Stimulated activated CD4-positive, alpha-beta T cell treated with anti-CD3 and anti-CD28 coated beads, Interleukin-2, amount 100 ng/mL, for 4 hours (primary cell): ENCODE results near the gene MYO1A.

Experiments used
- DNase-seq: peaks from one replicate; pipeline ENCODE4 v3.0.0-alpha.2; 2020; ENCODE audit warnings: low read depth

Gene MYO1A

DNA sequence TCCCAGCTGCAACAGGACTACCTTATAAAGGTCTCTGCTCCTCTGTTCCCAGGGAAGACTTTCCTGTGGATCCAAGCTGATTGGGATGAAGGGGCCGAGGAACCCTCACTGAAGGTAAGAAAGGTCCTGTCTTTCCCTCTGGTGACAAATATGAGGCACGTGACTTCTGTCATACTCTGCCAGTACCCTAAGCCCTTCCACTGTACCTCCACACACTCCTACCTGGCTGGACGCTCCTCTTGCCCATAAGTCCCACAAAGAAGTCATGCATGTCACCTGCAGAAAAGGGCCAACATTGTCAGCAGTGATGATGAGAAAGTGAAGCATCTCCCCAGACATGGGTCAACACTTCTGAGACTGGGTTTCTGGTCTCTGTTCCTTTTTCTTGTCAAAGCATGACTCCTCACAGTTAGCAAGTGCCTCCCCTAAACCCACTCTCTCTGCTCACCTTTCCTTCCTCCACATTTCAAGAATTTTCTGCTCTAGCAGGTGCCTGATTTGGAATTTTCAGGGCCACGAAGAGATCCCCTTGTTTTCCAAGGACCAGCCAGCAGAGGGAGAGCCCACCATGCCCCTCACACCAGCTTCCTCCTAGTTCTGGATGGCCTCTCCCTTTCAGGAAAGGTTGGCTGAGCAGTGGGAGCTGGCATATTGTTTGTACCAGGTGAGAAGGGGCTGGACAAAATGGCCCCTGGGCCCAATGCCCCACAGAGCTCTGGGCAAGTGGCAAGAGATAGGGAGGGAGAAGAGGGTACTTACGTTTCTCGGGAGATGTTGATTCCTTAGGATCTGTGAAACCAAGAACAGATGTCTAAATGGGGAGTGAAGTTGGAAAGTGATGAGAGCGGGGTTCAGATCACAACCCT, 37.1 kb downstream of the MYO1A start:
- no peak for DNase-seq

DNA sequence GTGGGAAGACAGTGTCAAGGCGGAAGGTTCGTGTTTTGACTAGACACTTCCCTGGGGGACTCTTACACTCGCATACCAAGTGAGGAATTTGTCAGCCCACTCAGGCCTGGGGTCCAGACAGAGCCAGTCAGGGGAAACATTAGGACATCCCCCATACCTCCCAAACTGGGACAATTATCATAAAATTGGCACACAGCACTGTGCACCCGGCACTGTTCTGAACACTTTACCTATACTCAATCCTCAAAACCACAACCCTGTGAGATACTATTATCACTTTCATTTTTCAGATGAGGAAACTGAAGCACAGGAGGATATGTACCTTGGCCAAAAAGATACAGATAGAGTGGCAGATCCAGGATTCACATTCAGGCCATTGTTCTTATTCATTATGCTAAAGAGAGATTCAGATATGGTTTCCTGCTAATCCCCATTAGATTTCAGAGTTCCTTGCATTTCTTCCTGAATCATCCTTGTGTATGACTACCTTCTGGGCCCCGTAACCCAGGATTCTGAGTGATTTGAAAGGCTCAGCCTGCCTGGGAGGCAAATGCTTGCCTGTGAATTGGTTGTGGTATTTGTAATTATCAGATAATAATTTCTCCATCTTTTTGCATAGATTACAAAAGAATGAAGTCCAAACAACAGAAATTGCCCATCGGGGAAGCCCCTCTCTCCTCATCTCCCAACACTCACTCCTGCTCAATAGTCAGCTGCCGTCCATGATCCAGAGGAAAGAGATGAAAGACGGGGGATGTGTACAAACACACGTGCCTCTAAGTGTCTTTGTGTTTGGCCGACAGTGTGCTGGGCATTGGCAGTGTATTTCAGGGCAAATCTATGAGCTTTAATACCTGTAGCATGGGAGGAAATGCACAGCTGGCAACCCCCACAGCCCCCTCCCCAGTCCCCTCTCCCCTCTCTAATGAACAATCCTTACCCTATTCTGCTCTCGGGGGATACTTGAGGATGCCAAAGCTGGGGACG, 38.2 kb downstream of the MYO1A start:
- DNase-seq = no peak

DNA sequence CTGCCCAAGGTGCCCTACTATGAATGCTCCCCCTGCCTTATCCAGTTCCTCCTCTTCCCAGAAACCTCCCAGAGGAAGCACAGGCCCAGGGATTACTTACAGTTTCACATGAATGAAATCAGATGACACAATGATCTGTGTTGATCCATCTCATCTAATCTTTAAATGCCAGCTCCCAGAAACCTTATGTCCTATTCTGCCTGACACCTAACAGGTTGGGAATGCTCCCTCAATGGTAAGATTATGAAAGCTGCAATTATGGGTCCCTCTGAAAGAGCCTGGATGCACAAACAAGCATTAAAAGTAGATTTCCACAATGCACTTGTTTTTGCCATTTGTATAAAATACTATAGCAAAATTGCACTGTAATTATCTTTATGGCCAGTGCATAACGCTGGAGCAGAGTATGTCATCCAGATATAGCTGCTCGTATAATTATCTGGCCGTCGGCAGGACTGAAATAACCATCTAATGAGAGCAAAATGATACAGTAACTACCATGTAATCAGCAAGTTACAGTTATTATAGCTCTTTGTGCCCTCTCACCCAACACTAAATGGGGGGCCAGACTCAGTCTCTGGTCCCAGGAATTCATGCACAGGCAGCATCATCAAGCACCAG, 39.2 kb downstream of the MYO1A start:
- DNase-seq = no peak

DNA sequence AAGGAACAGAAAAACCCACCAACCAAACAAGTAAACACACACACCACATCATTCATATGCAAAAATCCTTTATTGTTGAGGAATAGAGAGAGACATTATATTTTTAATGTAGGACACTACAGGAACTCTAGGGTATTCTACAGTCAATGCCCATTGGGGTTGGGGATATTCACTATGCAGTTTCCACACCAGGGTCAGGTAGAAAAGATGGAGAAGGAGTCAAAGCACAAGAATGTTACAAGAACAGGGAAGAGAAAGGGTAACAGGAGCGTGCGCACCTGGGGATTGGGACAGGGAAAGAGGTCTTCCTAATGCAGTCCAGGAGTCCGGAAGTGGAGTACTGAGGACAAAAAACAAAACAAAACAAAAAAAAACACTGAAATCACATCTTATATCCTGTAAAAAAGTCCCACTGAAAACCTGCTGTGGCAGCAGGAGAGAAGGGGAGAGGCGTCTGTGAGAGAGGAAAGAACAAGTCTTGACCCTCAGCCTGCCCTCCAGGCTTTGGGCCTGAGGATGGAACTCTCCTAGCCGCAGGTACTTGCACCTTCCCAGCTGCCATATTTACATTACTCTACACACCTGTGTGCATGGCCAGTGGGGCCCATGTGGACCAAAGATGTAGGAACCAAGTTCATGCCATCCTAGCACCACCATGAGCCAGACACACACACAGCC, 39.8 kb downstream of the MYO1A start:
- no peak for DNase-seq

DNA sequence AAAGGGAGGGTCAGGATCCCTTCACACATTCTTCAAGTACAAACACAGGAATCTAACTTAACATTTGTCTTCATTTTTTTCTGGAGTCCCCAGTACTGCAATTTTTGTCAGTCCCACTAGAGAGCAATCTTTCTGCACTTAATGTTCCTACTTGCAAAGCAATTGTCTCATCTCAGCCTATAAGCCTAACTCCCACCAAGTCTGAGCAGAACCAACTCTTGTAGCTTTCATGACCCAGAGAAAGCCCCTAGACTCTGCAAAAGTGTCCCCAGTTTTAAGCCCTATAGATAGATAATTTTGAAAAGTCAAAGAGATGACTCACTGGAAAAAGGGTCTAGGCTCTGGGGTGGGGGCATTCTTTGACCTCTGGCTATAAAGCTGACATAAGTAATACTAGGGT, 41.8 kb downstream of the MYO1A start:
- no peak for DNase-seq

DNA sequence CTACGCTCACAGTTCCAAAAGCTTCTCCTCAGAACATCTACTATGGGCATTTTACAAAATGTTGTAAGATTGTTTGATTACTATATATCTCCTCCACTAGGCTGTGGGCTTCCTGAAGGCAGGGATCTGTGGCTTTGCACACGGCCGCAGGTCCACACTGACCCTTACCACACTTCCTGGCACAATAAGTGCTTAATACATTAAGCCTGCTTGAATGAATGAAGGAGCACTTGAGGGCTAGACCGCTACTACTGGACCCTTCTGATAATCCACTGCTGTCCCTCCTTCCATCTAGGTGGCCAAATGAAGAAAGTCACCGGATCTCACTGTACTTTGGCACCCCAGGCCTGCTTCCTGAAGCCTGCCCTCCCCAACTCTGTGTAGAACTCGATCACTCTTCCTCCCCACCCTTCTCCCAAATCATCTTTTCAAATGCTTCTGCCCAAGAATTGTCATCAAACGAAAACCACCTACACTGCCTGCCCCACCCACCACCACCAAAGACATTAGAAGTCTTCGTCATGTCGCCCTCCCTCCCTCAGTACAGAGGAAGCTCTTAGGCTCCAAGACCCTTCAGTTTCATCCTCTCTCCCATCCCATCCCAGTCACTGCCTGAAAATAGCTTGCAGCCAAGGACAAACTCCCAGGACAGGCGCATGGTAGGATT, 43.0 kb downstream of the MYO1A start:
- DNase-seq = peak; percentile 36

DNA sequence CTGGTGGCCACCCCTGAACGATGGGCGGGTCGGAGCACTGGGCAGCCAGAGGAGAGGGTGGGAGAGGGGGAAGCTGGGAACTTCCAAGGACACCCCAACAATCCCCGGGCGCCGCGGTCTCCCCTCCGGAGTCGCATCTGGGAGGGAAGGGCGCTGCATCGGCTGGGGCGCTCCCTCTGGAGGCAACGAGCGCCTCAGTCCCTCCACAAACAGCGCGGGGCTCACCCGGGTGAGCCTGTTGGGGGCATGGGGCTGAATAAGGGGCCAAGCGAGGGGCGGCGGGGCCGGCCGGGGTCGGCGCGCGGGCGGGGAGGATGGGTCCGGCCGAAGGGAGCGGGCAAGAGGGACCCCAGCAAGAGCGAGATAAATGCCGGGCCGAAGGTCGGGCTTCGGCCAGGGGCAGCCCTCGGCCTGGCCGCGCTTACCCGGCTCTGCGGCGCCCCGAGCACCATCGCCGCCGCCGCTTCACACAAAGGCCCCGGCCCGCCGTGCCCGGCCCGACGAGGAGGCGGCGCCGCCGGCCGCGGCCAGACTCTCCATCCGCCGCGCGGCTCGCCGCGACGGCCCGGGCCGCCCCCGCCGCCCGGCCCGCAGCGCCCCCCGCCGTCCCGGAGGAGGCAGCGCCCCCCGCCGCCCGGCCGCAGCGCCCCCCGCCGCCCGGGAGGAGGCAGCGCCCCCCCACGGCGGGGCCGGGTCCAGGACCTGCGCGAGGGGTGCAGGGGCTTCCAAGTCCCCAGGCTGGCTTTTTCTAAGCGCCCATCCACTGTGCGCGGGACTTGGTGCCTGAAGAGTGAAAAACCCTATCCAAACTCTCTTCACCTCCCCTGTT, 43.7 kb downstream of the MYO1A start, which contains the start of gene ZBTB39:
ZBTB39 (minus strand) TSS at position 567 of the 829 bp plus-strand sequence. CDS start 1,629 bp downstream, outside the sequence.
- peak; percentile 27 for DNase-seq

DNA sequence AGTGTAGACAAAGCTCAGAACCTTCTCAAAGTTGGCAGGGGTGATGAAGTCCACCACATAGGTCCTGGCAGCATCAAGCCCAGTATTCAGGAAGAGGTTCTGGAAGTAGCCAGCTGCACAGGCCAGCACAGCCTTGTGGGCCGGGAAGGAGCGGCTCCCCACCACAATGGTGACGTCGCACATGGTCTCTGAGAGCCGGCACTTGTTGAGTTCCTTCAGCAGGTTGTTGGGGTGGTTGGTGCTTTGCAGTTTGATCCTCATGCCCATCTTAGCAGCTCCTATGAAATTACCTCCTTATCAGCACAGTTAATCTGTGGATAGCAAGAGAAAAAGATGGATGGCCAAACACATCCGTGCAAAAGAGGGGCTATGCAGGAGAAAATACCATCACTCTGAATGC, 45.3 kb downstream of the MYO1A start:
- no peak for DNase-seq

DNA sequence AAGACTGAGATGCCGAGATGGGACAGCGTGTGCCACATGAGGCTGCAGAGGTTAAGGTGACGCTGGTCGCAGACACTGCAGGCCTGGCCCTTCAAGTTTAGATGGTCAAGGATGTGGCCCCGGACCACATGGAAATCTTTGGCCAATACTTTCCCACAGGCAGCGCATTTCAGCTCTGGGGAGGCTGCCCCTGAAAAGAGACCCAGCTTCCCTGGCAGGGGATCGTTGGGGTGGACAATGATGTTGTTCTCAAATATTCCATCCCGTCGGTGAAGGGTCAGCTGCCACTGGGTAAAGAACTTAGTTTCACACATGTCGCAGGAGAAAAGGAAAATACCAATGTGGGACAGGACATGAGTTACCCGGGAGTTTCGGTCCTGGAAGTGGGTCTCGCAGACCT, 46.5 kb downstream of the MYO1A start:
- no peak for DNase-seq

DNA sequence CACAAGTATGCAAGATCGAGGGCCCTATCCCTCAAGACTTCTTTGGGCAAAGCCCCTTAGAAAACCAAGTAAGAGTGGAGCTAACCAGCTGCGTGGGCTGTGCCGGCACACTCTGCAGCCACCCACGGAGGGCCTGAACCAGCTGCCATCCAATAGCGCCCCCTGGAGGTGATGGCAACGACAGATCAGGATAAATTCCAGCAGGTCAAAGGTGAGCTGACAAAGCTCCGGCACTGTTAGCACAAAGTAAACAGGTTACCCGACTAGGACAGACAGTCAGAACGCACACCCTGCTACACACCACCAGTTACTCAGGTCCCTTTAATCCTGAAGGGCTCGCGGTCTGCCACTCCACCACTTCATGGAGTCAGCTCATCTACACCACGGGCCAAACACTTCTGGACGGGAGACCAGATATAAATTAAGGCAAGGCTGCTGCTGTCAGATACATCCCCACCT, 48.5 kb downstream of the MYO1A start:
- DNase-seq = peak; percentile 76

DNA sequence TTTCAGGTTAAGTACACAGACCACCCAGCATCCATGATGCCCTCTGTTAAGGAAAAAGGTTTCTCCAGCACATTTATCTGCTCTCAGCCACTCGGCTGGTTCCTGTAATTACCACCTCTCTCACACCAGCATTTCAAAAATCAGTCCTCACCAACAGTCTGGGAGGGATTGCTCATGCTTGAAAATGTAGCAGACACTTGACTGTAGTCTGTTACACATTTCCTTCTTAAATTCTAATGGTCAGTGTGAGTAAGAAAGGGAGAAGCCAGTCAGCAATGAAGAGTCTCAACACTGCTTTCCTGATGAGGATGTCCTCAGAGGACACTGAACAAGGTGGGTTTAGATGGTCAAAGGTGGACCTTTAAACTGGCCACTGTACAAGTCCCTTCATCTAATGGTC, 49.5 kb downstream of the MYO1A start:
- no peak for DNase-seq

DNA sequence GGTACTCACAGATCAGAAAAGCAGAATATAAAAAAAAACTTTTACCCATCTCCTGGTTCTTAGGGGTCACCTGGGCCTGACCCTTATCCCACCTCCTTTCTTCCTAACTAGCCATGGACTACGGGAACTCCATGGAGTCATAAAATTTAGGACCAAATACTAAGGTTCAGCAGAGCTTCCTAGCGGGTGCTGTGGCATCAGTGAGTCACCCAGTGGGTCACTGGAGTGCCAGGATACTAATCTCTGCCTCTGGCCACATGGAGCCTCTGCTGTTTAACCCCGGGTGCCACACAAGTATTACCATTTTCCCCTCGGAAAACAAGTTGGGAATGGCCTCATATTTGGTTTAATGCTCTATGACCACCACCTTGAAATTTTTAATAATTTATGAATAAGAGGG, 50.5 kb downstream of the MYO1A start:
- no peak for DNase-seq

DNA sequence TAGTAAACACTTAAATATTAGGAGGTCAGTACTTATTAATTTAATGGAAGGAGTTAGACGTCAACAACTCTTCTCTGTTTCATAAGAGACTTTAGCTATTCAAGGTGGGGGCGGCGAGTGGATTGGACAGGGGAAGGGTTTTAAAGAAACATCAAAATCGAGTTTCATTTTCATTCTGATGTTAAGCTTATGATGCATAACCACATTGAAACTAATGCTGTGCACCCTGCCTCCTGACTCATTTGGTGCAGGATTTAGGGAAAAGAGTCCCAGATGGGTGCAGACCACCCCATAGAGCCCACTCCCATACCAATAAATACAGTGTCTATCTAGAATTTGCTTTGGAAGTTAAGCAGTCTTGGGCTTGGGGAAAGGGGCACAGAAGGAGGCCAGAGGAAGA, 50.9 kb downstream of the MYO1A start:
- no peak for DNase-seq

DNA sequence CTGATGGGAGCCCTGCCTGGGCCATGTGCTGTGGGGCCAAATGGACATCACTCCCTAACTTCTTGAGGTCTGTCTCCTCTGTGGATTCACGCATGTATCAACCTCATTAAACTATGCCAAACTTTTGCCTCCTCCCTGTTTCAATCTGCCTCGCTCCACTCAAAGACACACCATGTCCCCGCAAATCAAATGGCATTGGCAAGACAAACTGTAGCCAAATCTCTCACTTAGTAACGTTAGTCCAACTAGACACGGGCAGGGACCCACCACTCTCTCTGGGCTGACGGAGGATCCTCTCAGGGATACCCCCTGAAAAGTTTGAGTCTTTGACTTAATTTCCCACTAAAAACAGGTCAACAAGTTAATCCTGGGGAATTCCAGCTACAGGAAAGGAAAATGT, 51.6 kb downstream of the MYO1A start:
- no peak for DNase-seq

DNA sequence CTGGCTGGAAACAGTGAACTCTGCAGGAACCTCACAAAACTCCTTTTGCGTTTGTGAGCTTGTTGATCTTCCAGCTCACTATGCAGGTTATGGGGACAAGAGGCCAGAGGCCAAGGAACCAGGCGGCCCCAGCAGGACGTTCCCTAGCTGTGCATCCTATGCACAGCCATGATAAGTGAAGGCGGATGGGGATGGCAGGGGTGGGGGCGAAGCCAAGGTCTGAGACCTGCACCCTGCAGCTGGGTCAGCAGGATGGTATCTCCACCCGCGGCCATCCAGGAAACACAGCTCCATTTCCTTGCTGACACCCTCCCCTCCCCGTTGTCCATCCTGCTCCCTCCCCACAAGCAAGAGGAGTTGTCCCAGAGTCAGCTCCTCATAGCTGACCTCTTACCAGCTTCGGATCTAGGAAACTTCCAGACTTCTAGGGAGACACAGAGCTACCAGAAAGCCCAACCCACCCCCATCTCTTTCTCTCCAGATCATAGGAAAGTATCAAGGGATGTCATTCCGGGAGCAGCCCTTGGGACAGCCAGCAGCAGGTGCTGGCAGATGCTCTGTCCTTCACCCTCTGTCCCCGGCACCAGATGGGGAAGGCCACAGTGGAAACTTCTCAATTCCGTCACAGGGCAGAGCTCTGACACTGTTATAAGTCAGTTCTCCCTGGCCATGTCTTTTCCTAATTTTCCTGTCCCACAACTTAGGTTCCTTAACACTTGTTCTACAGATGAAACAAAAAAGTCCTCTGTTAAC, 53.0 kb downstream of the MYO1A start:
- DNase-seq = no peak

DNA sequence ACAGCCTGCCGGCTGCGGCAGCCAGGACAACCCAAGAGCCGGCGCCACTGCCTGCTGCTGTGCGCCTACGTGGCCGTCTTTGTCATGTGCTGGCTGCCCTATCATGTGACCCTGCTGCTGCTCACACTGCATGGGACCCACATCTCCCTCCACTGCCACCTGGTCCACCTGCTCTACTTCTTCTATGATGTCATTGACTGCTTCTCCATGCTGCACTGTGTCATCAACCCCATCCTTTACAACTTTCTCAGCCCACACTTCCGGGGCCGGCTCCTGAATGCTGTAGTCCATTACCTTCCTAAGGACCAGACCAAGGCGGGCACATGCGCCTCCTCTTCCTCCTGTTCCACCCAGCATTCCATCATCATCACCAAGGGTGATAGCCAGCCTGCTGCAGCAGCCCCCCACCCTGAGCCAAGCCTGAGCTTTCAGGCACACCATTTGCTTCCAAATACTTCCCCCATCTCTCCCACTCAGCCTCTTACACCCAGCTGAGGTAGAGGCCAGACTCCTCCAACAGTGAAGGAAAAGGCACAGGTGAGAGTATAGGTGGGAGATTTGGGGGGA, 53.9 kb downstream of the MYO1A start:
- DNase-seq = no peak

DNA sequence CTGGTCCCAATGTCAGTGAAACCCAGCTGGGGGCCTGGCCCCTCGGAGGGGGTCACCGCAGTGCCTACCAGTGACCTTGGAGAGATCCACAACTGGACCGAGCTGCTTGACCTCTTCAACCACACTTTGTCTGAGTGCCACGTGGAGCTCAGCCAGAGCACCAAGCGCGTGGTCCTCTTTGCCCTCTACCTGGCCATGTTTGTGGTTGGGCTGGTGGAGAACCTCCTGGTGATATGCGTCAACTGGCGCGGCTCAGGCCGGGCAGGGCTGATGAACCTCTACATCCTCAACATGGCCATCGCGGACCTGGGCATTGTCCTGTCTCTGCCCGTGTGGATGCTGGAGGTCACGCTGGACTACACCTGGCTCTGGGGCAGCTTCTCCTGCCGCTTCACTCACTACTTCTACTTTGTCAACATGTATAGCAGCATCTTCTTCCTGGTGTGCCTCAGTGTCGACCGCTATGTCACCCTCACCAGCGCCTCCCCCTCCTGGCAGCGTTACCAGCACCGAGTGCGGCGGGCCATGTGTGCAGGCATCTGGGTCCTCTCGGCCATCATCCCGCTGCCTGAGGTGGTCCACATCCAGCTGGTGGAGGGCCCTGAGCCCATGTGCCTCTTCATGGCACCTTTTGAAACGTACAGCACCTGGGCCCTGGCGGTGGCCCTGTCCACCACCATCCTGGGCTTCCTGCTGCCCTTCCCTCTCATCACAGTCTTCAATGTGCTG, 54.6 kb downstream of the MYO1A start:
- no peak for DNase-seq

DNA sequence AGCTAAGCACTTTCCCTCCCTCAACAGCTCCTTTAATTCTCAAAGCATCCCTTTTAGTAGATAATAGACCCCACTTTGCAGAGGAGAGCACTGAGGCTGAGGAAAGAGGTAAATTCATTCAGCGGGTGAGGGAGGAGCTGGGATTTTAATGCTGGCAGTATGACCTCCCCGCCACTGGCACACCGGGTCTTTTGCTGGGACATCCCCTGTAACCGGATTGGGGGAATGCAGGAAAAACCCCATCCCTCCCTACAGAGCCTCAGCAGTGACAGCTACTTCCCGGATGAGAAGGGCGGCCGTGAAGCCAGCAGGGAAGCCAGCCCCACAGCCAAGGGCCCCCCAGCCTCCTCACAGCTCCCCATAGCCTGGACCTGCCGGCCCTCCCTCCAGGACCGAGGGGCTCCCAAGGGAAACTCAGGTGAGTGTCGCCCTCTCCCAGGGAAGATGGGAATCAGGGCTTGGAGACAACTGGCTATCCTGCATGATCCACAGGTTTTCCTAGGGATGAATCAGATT, 55.6 kb downstream of the MYO1A start:
- no peak for DNase-seq
